ENCODE measurements around the gene ST6GAL1.

Gene ST6GAL1

DNA sequence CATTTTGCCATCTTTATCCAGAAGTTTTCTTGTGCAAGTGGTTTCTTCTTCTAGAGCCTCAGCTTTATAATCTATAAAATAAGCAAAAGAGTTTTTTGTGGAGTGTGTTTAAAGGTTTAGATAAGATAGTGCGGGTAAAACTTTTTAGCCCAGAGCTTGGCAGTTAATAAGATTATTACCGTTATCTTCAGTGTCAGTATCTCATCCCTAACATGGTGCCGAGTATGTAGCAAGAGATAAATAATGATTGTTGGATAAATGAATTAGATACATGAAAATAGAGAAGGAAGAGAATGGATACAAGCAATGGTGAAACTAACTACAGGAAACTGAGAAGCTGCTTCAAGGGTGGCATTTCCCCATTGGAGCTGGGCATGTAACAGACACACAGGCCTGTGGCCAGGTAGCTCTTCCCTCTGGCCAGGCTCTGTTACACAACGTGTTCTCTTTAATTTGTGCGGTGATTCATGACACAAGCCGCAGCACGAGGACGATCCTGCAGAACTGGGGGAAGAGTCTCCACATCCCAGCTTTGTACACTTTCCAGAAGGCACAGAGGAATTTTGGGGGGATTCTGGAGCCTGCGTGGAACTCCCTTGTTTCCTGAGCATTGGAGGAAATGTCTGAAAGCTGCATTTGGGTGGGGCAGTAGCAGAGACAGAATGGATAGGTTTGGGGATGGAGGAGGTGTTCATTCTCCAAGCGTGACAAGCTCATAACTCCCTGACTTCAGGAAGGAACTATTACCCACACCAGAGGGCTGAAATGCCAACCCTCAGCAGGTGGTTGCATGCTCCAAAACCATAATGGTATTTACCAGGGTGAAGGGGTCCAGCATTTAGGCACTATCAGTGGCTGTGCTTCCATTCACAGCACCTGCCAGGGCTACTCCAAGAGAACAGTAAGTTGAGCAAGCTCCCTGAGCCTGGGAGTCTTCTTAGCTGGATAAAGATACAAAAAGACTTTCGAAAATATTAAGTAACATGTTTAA lies 14.2 kb upstream of the ST6GAL1 start:
- H3K36me3 ChIP-seq (ENCODE audit: control insufficient read depth, insufficient read depth, low read length): no peaks in the 10 kb centered on the region
- DNase-seq (ENCODE audit: low read depth, low spot score): no peak
- 100% methylated on average over 1 of the region's 11 CpGs for WGBS (ENCODE audit: insufficient coverage, insufficient read length)
- H3K27me3 ChIP-seq (ENCODE audit: control insufficient read depth, insufficient read depth, low read length): no peaks in the 10 kb centered on the region
- H3K4me1 ChIP-seq (ENCODE audit: control insufficient read depth, insufficient read depth, low read length): no peaks in the 10 kb centered on the region
- H3K4me3 ChIP-seq (ENCODE audit: low read length): no peak overlapping the region
- H3K9me3 ChIP-seq (ENCODE audit: control insufficient read depth, insufficient read depth, low read length): no peaks in the 10 kb centered on the region
- no peak overlapping the region for H3K27ac ChIP-seq (ENCODE audit: low read length)

DNA sequence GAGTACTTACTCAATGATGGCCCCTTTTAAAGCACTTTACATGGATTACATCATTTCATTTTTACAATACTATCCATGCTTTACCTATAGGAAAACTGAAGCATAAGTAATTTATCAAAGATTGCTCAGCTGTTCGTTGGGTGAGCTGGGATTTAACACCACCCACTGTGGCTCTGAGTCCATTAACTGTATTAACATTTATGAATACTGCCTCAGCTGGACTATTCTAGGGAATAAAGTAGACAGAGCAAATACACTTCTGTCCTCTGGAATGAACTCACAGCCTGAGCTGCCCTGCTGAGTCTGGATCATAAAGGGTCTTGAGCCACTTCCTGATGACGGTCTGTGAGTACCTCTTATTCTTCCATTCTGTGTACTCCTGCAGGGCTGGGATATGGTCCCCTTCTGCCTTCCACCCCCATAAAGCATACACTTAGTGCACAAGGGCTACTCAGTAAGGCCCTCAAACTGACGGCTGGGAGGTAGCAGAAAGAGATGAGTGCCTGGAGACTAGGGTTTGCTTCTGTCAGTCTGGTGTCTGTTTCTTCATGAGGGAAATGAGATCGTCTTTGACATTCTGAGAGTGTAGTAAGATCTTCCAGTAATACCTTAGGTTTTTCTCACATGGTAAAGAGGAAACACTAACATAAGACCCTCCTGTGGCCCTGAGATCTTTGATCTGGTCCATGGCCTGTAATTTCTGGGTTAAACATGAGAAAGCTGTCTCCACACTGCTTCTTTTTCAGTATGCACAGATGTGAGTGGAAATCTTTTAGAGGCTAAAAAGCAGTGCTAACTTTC lies 12.6 kb upstream of the ST6GAL1 start:
- Histone ChIP-seq H3K27me3 (ENCODE audit: control insufficient read depth, insufficient read depth, low read length) (no peaks in the 10 kb centered on the region), H3K27ac (ENCODE audit: low read length) (no peak overlapping the region), H3K4me1 (ENCODE audit: control insufficient read depth, insufficient read depth, low read length) (no peaks in the 10 kb centered on the region), H3K4me3 (ENCODE audit: low read length) (no peak overlapping the region), H3K36me3 (ENCODE audit: control insufficient read depth, insufficient read depth, low read length) (no peaks in the 10 kb centered on the region), H3K9me3 (ENCODE audit: control insufficient read depth, insufficient read depth, low read length) (no peaks in the 10 kb centered on the region)
- WGBS (ENCODE audit: insufficient coverage, insufficient read length): no CpG with 5 or more reads among the region's 4 CpGs
- DNase-seq (ENCODE audit: low read depth, low spot score): no peak

DNA sequence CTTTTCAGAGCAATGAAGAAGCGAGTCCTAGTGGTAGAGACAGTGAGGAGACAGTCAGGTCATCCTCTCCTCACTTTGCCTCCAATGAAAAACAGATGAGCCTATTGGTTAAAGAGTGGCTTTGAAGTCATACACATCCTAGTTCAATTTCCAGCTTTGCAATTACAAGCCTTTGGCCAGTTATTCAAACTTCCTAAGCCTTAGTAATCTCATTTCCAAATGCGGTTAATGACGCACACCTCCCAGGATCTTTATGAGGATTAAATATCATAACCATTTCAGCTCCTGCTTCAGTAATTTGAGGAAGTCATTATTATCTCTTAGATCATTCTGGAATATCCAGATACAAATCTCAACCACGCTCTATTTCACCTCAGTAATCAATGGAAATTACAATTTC lies 10.0 kb upstream of the ST6GAL1 start:
- Histone ChIP-seq H3K4me3 (ENCODE audit: low read length) (no peak overlapping the region), H3K9me3 (ENCODE audit: control insufficient read depth, insufficient read depth, low read length) (no peaks in the 10 kb centered on the region), H3K27ac (ENCODE audit: low read length) (no peak overlapping the region), H3K4me1 (ENCODE audit: control insufficient read depth, insufficient read depth, low read length) (no peaks in the 10 kb centered on the region), H3K27me3 (ENCODE audit: control insufficient read depth, insufficient read depth, low read length) (no peaks in the 10 kb centered on the region), H3K36me3 (ENCODE audit: control insufficient read depth, insufficient read depth, low read length) (no peaks in the 10 kb centered on the region)
- WGBS (ENCODE audit: insufficient coverage, insufficient read length): no CpG with 5 or more reads among the region's 4 CpGs
- no peak for DNase-seq (ENCODE audit: low read depth, low spot score)

DNA sequence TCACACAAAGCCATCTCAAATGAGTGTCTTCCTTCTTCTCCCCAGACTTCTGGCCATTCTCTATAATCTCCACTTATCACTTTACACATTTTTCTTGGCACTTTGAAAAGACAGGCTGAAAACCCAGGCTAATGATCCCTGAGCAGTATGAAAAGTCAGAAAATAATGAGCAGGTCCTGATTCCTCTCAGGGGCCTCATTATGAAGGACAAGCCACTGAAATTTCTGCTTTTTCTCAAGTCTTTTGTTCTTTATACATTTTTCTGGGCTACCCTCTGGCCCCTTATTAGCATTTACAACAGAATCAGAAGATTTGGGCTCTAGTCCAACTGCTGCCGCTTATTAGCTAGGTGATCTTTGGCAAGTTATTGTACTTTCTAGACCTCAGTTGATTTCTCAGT lies 9.5 kb upstream of the ST6GAL1 start:
- Histone ChIP-seq H3K27ac (ENCODE audit: low read length) (no peak overlapping the region), H3K9me3 (ENCODE audit: control insufficient read depth, insufficient read depth, low read length) (no peaks in the 10 kb centered on the region), H3K36me3 (ENCODE audit: control insufficient read depth, insufficient read depth, low read length) (no peaks in the 10 kb centered on the region), H3K27me3 (ENCODE audit: control insufficient read depth, insufficient read depth, low read length) (no peaks in the 10 kb centered on the region), H3K4me3 (ENCODE audit: low read length) (no peak overlapping the region), H3K4me1 (ENCODE audit: control insufficient read depth, insufficient read depth, low read length) (no peaks in the 10 kb centered on the region)
- no CpG with 5 or more reads among the region's 1 CpG for WGBS (ENCODE audit: insufficient coverage, insufficient read length)
- DNase-seq (ENCODE audit: low read depth, low spot score): no peak

DNA sequence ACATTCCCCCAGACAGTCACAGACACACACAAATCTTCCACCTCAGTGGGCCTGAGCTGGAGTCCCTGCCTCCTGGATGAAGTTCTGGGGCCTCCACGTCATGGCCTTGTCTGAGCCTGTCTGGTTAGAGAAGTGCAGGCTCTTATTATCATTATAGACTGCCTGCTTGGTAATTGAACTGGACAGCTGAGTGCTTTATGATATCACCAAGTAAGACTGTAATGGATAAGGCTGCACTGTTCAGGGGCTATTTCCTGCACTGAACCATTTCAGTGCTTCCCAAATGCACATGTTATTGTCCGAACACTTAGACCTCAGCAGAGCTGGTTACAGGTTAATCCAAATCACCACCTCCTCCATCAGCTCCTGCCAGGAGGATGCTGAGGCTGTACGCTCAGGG lies 8.7 kb upstream of the ST6GAL1 start:
- no peaks in the 10 kb centered on the region for H3K36me3 ChIP-seq (ENCODE audit: control insufficient read depth, insufficient read depth, low read length)
- no peak for DNase-seq (ENCODE audit: low read depth, low spot score)
- H3K27me3 ChIP-seq (ENCODE audit: control insufficient read depth, insufficient read depth, low read length): no peaks in the 10 kb centered on the region
- no peak overlapping the region for H3K27ac ChIP-seq (ENCODE audit: low read length)
- no peaks in the 10 kb centered on the region for H3K9me3 ChIP-seq (ENCODE audit: control insufficient read depth, insufficient read depth, low read length)
- WGBS (ENCODE audit: insufficient coverage, insufficient read length): no CpG with 5 or more reads among the region's 3 CpGs
- H3K4me3 ChIP-seq (ENCODE audit: low read length): no peak overlapping the region
- H3K4me1 ChIP-seq (ENCODE audit: control insufficient read depth, insufficient read depth, low read length): no peaks in the 10 kb centered on the region

DNA sequence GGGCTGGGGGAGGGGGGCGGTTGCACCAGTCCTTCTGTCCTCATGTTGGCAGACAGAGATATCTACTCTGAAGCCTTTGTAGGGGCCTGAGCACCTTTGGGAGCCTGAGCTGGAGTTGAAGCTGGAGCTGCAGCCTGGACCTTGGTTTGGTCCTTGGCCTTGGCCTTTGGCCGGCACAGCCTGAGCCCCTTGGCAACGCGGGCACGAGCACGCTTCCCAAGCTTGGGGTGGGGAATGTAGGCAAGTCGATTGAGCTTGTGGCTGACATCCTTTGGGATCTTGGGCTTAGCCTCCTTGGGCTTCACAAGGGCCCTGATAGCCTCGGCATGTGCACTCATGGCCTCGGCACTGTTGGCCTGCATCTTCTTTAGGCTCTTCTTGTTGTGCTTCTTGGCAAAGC lies 8.1 kb upstream of the ST6GAL1 start:
- no peak for DNase-seq (ENCODE audit: low read depth, low spot score)
- no CpG with 5 or more reads among the region's 9 CpGs for WGBS (ENCODE audit: insufficient coverage, insufficient read length)
- H3K27me3 ChIP-seq (ENCODE audit: control insufficient read depth, insufficient read depth, low read length): no peaks in the 10 kb centered on the region

DNA sequence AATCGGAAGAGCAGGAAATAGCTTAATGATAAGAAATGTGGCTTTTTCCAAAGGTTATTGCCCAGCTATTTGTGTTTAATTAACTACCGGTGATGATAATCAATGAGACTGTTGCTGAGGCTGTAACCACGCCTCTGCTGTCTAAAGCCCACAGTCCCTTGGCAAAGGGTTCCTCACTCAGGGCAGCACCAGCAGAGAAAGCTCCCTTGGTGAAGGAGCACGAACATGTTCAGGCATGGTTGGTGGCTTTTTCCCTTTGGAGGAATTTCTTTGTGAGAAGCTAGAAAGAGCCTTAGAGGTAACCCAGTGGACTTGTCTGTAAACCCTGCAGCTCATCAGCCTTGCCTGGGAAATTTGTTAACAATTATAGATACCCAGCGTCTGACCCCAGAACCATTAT lies 7.5 kb upstream of the ST6GAL1 start:
- DNase-seq (ENCODE audit: low read depth, low spot score): no peak
- Histone ChIP-seq H3K36me3 (ENCODE audit: control insufficient read depth, insufficient read depth, low read length) (no peaks in the 10 kb centered on the region), H3K27me3 (ENCODE audit: control insufficient read depth, insufficient read depth, low read length) (no peaks in the 10 kb centered on the region), H3K4me1 (ENCODE audit: control insufficient read depth, insufficient read depth, low read length) (no peaks in the 10 kb centered on the region), H3K9me3 (ENCODE audit: control insufficient read depth, insufficient read depth, low read length) (no peaks in the 10 kb centered on the region), H3K27ac (ENCODE audit: low read length) (no peak overlapping the region), H3K4me3 (ENCODE audit: low read length) (no peak overlapping the region)
- WGBS (ENCODE audit: insufficient coverage, insufficient read length): no CpG with 5 or more reads among the region's 5 CpGs

More for the DNA sequence above, 8.1 kb upstream of the ST6GAL1 start:
- Histone ChIP-seq H3K36me3 (ENCODE audit: control insufficient read depth, insufficient read depth, low read length) (no peaks in the 10 kb centered on the region), H3K4me3 (ENCODE audit: low read length) (no peak overlapping the region), H3K27ac (ENCODE audit: low read length) (no peak overlapping the region), H3K4me1 (ENCODE audit: control insufficient read depth, insufficient read depth, low read length) (no peaks in the 10 kb centered on the region), H3K9me3 (ENCODE audit: control insufficient read depth, insufficient read depth, low read length) (no peaks in the 10 kb centered on the region)

DNA sequence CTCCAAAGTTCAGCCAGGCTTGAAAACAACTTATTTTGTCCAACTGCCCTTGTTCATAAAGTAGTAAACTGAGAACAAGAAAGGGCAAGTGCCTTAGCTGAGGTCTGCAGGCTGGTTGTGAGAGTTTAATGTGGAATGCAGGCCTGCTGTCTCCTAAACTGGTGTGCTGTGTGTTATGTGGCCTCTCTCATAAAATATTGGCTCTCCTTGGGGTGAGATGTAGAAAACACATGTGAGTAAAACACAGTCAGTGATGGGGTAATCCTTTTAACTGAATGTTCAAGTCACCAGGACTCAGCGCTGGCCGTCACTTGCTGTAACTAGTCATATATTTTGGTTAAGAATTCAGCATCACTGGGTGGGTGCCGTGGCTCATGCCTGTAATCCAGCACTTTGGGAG lies 7.1 kb upstream of the ST6GAL1 start:
- no peak for DNase-seq (ENCODE audit: low read depth, low spot score)
- no CpG with 5 or more reads among the region's 3 CpGs for WGBS (ENCODE audit: insufficient coverage, insufficient read length)
- no peaks in the 10 kb centered on the region for H3K36me3 ChIP-seq (ENCODE audit: control insufficient read depth, insufficient read depth, low read length)
- H3K27ac ChIP-seq (ENCODE audit: low read length): no peak overlapping the region
- H3K4me1 ChIP-seq (ENCODE audit: control insufficient read depth, insufficient read depth, low read length): no peaks in the 10 kb centered on the region
- no peaks in the 10 kb centered on the region for H3K9me3 ChIP-seq (ENCODE audit: control insufficient read depth, insufficient read depth, low read length)
- H3K4me3 ChIP-seq (ENCODE audit: low read length): no peak overlapping the region
- H3K27me3 ChIP-seq (ENCODE audit: control insufficient read depth, insufficient read depth, low read length): no peaks in the 10 kb centered on the region

DNA sequence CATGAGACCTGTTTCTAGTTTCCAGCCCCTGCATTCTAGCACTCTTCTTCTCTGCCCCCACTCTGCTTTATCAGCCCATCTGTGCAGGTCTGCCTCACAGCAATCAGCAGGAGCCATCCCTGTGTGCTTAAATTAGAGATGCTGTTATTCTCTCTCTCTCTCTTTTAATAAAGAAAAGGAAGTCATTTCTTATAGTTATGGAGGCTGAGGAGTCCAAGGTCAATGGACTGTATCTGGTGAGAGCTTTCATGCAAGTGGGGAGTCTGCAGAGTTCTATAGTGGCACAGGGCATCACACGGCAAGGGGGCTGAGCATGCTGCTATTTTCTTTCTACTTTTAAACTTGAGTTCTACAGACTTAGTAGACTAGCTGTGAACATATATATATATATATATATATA lies 4.5 kb upstream of the ST6GAL1 start:
- no CpG with 5 or more reads among the region's 1 CpG for WGBS (ENCODE audit: insufficient coverage, insufficient read length)
- no peaks in the 10 kb centered on the region for H3K27me3 ChIP-seq (ENCODE audit: control insufficient read depth, insufficient read depth, low read length)
- no peak overlapping the region for H3K4me3 ChIP-seq (ENCODE audit: low read length)
- DNase-seq (ENCODE audit: low read depth, low spot score): no peak
- no peaks in the 10 kb centered on the region for H3K36me3 ChIP-seq (ENCODE audit: control insufficient read depth, insufficient read depth, low read length)
- no peak overlapping the region for H3K27ac ChIP-seq (ENCODE audit: low read length)
- no peaks in the 10 kb centered on the region for H3K9me3 ChIP-seq (ENCODE audit: control insufficient read depth, insufficient read depth, low read length)
- H3K4me1 ChIP-seq (ENCODE audit: control insufficient read depth, insufficient read depth, low read length): peaks cover 2% of the 10 kb centered on the region; the same call in 1 of the 2 replicates

DNA sequence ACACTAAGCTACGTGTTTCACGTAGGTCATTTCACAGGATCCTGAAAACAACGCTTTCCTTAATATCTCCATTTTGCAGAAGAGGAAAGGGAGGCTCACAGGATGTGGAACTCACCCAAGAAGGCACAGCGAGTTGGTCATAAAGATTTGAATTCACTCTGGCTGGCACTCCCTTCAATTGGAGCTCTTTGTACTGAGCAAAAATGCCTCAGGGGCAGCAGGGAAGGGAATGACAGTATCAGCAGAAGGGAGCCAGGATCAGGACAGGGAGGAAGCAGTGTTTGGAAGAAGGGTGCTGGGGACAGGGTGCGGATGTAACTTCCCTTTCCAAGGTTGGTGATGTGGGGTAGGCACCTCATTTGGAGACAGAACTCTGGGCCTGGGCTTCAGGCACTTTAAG lies 1.1 kb upstream of the ST6GAL1 start:
- Histone ChIP-seq H3K27ac (ENCODE audit: low read length) (no peak overlapping the region), H3K9me3 (ENCODE audit: control insufficient read depth, insufficient read depth, low read length) (no peaks in the 10 kb centered on the region), H3K4me1 (ENCODE audit: control insufficient read depth, insufficient read depth, low read length) (peaks cover 2% of the 10 kb centered on the region; the same call in 1 of the 2 replicates), H3K36me3 (ENCODE audit: control insufficient read depth, insufficient read depth, low read length) (no peaks in the 10 kb centered on the region), H3K4me3 (ENCODE audit: low read length) (no peak overlapping the region), H3K27me3 (ENCODE audit: control insufficient read depth, insufficient read depth, low read length) (no peaks in the 10 kb centered on the region)
- WGBS (ENCODE audit: insufficient coverage, insufficient read length): no CpG with 5 or more reads among the region's 5 CpGs
- no peak for DNase-seq (ENCODE audit: low read depth, low spot score)
